ENCODE data around the gene WDR47.
"Not testable (repeated sequence)": the region's sequence is repeated elsewhere in the genome, so short reads cannot be mapped to it uniquely, and the experiment has no call there.

Gene WDR47

GRCh38 chr1:108961752-108962486, 80.0 kb downstream of the WDR47 start:
- DNase-seq: no peak

- DNase-seq: no peak
These were observed 80.7 kb downstream of the WDR47 start for GRCh38 chr1:108961198-108961597.

DNA sequence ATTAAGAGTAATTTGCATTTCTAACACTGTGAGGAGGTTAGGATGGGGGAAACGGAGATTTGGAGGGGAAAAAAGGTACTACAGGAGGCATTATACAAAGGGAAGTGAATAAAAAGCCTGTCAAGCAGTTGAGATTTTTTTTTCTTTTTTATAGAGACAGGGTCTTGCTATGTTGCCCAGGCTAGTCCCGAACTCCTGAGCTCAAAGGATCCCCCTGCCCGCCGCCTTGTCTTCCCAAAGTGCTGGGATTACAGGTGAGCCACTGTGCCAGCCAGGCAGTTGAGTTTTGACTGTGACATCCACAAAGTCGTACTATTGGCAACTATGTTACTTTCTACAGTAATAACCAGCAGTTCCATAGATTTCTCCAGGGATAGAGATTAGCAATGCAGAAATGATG, 81.2 kb downstream of the WDR47 start:
- DNase-seq: no peak

GRCh38 chr1:108957888-108958287, 84.0 kb downstream of the WDR47 start:
- no peak for DNase-seq

GRCh38 chr1:108955881-108956280, 86.0 kb downstream of the WDR47 start:
- DNase-seq: no peak

GRCh38 chr1:108955111-108955510, 86.8 kb downstream of the WDR47 start:
- no peak for DNase-seq

- DNase-seq: no peak
These were observed 88.5 kb downstream of the WDR47 start for GRCh38 chr1:108953452-108953851.

GRCh38 chr1:108951242-108951641, 90.7 kb downstream of the WDR47 start:
- DNase-seq: no peak

GRCh38 chr1:108949044-108949443, 92.9 kb downstream of the WDR47 start:
- no peak for DNase-seq

DNA sequence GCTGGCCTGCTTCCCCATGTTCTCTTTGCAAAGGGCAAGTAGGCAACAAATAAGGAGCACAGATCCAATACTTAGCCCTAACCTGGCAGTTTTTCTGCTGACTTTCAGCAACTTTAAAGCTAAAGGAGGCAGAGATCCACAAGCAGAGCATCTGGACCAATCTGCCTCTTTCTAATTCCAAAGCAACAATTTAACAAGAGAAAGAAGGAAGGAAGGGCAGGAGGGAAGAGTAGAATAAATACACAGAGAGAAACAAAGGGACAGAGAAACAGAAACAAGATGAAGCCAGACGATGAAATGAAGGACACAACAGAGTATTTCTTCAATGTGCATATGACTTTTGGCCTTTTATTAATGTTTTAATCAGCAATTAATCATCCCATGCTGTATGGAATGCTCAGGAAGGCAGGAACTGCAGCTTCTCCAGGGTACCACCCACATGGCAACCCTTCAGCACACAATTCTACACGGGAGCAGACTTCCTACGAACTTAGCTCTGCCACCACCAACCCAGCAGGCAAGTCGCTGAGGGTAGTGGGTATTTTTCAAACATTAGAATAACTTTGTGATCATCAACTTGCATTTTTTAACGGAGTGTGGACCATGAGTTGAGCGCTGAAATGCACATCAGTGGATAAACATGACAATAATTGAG, 93.9 kb downstream of the WDR47 start:
- DNase-seq: no peak

DNA sequence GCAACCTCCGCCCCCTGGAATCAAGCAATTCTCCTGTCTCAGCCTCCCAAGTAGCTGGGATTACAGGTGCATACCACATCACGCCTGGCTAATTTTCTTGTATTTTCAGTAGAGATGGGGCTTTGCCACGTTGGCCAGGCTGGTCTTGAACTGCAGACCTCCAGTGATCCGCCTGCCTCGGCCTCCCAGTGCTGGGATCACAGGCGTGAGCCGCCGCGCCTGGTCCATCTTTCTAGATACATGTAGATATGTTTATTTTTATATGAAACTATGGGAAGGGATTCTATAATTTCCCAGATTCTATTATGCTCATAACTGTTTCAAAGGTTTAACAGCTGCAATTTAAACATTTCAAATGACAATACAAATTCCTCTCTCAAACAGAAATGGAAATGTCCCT, 105.7 kb downstream of the WDR47 start:
- no peak for DNase-seq

- DNase-seq: no peak
These were observed 108.0 kb downstream of the WDR47 start for GRCh38 chr1:108933944-108934343.

DNA sequence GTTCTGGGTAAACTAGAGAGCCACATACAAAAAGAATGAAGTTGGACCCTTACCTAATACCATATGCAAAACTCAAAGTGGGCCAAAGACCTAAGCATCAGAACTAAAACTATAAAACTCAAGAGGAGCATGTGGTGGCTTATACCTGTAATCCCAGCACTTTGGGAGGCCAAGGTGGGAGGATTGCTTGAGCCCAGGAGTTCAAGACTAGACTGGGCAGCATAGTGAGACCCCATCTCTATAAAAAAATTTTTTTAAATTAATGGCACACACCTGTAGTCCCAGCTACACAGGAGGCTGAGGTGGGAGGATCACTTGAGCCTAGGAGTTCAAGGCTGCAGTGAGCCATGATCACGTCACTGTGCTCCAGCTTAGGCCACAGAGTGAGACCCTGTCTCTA, 114.3 kb downstream of the WDR47 start:
- DNase-seq: not testable (repeated sequence)

- no peak for DNase-seq
These were observed 116.0 kb downstream of the WDR47 start for GRCh38 chr1:108925920-108926319.
